OCI-LY7 (cell line): ENCODE results near the gene NATD1. TPM values are rescaled to one million over a fixed set of nuclear protein-coding genes. Genes with fewer than 3 reads are reported as not detected.

Experiments used
- BruUV-seq: library from RNA; stranded (reverse); fragments of 400-500 nt; replicated peaks from 2 replicates; lab custom pipeline; 2021; lab: Mats Ljungman, UMichigan
- CTCF ChIA-PET: fragments of 300-600 bp; sonication (Branson Sonifier 250); formaldehyde crosslinking; loops from one replicate; lab custom pipeline; 2022; ENCODE audit warnings: antibody characterized with exemption; ENCODE audit not compliant: unreplicated experiment; lab: Charles Lee
- POLR2A ChIA-PET: fragments of 300-600 bp; sonication (Branson Sonifier 250); formaldehyde crosslinking; loops from one replicate; lab custom pipeline; 2022; ENCODE audit warnings: antibody characterized with exemption; lab: Charles Lee
- DNase-seq: peaks from one replicate; pipeline ENCODE4 v3.0.0-alpha.2; 2015; ENCODE audit warnings: low spot score
- H2AFZ ChIP-seq: fragments of 200-600 bp; sonication (generic), shearing (Covaris generic); 2 replicates; pipeline ENCODE4 v1.6.1; 2014; ENCODE audit warnings: mild to moderate bottlenecking, antibody characterized with exemption, low read length, moderate library complexity
- H3K27ac ChIP-seq: fragments of 200-600 bp; sonication (generic); 2 replicates; pipeline ENCODE4 v1.5.1; 2014; ENCODE audit warnings: mixed run types, low read depth, mild to moderate bottlenecking, moderate library complexity, low read length, inconsistent platforms; ENCODE audit not compliant: poor library complexity, severe bottlenecking
- H3K36me3 ChIP-seq: fragments of 200-600 bp; sonication (generic); 2 replicates; pipeline ENCODE4 v1.6.1; 2014; ENCODE audit warnings: mild to moderate bottlenecking, antibody characterized with exemption, low read length, moderate library complexity, mixed read lengths; ENCODE audit not compliant: insufficient read depth
- H3K4me1 ChIP-seq: fragments of 200-600 bp; sonication (generic); 2 replicates; pipeline ENCODE4 v1.5.1; 2014; ENCODE audit warnings: mild to moderate bottlenecking, low read length; ENCODE audit not compliant: insufficient read depth, poor library complexity, severe bottlenecking
- H3K4me2 ChIP-seq: fragments of 200-600 bp; sonication (generic); 2 replicates; pipeline ENCODE4 v1.6.1; 2014; ENCODE audit warnings: mild to moderate bottlenecking, low read length
- H3K4me3 ChIP-seq: fragments of 200-600 bp; sonication (generic); 2 replicates; pipeline ENCODE4 v1.5.1; 2014; ENCODE audit warnings: mild to moderate bottlenecking, low read depth, low read length; ENCODE audit not compliant: poor library complexity, severe bottlenecking
- H3K79me2 ChIP-seq: fragments of 200-600 bp; sonication (generic); 2 replicates; pipeline ENCODE4 v1.6.1; 2016; ENCODE audit warnings: low read depth, mild to moderate bottlenecking, low read length, moderate library complexity, mixed read lengths; ENCODE audit not compliant: insufficient read depth
- H3K9me2 ChIP-seq: fragments of 200-600 bp; sonication (generic); 2 replicates; pipeline ENCODE4 v1.6.1; 2016; ENCODE audit warnings: mild to moderate bottlenecking, low read length, mixed read lengths; ENCODE audit not compliant: insufficient read depth
- H3K9me3 ChIP-seq: fragments of 200-600 bp; sonication (generic); 2 replicates; pipeline ENCODE4 v1.6.1; 2014; ENCODE audit warnings: mild to moderate bottlenecking, mixed run types, low read length, mixed read lengths
- H4K20me1 ChIP-seq: fragments of 200-600 bp; sonication (generic); 2 replicates; pipeline ENCODE4 v1.6.1; 2014; ENCODE audit warnings: mild to moderate bottlenecking, antibody characterized with exemption, low read length, moderate library complexity, mixed read lengths; ENCODE audit not compliant: insufficient read depth
- EZH2phosphoT487 ChIP-seq: fragments of 200-600 bp; sonication (generic); IDR thresholded peaks from 2 replicates; pipeline ENCODE4 v1.6.1; 2018; ENCODE audit warnings: low read depth, borderline replicate concordance, mild to moderate bottlenecking, mixed run types, antibody characterized with exemption, low read length, moderate library complexity, mixed read lengths
- intact Hi-C: fragments of 100-400 bp; cut with micrococcal nuclease; formaldehyde crosslinking; loops from one replicate; pipeline ENCODE4 v1.10.0; 2022; ENCODE audit not compliant: unreplicated experiment
- total RNA-seq, 2 experiments: library from RNA; depleted of rRNA in 1 of 2; stranded (reverse); fragments of >200 nt in 1 of 2; shearing (Covaris generic) in 1 of 2; gene quantifications; 2 replicates each; pipeline ENCODE4 v1.2.3, GENCODE V29; 2014 to 2022
- TF ChIP-seq, protein P1 (sequence below): fragments of 200-600 bp; sonication (generic); conservative IDR thresholded peaks from 2 replicates; pipeline ENCODE4 v1.5.1; 2014; ENCODE audit warnings: mild to moderate bottlenecking, antibody characterized with exemption, low read length, moderate library complexity, mixed read lengths

Gene NATD1
- total RNA-seq, 2 experiments from 2014 or later, result 0.85 to 6.0 TPM

DNA sequence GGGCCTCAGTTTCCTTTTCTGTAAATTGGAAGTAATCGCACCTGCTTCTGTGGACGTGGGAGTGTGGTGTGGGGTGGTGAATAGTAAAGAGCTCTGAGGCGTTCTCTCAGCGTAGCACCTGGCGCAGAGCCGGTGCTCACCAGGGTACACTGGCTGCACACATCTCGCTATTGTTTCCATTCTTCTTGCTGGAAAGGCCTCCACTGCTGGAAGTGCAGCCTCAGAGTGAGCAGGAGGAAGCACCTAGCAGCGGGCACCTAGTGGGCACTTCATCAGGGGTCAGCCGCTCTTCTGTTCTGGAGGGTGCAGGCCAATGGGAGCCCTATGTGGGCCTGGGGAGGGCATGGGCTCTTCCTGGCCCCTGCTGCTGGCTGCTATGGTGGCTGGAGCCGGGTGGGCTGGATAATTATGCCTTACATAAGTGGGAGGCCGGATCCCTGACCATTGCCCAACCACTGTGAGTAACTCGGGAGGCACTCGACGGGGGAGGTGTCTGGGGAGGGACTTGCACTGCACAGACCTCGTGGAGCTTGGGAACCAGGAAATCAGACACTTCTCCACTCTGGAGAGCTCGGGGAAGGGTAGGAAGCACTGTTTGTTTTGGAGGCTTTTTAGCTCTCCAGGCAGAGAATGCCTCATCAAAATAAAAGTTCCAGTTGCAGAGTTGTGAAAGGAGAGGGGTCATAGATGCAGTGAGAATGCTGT lies 33.0 kb upstream of the NATD1 start:
- peak overlapping the region; percentile 84 for H3K4me3 ChIP-seq
- no peaks in the 10 kb centered on the region for H3K9me3 ChIP-seq
- no peak overlapping the region for H2AFZ ChIP-seq
- H3K4me1 ChIP-seq, result peaks cover 49% of the 10 kb centered on the region
- CTCF ChIA-PET, result interaction anchor here (0.6 kb wide), 1 partner anchor 171 kb away, joined by 3 read pairs; no protein-coding TSS in a partner anchor
- no peak for TF ChIP-seq EZH2phosphoT487
- TF ChIP-seq, protein P1, sequence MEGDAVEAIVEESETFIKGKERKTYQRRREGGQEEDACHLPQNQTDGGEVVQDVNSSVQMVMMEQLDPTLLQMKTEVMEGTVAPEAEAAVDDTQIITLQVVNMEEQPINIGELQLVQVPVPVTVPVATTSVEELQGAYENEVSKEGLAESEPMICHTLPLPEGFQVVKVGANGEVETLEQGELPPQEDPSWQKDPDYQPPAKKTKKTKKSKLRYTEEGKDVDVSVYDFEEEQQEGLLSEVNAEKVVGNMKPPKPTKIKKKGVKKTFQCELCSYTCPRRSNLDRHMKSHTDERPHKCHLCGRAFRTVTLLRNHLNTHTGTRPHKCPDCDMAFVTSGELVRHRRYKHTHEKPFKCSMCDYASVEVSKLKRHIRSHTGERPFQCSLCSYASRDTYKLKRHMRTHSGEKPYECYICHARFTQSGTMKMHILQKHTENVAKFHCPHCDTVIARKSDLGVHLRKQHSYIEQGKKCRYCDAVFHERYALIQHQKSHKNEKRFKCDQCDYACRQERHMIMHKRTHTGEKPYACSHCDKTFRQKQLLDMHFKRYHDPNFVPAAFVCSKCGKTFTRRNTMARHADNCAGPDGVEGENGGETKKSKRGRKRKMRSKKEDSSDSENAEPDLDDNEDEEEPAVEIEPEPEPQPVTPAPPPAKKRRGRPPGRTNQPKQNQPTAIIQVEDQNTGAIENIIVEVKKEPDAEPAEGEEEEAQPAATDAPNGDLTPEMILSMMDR, result no peak
- H3K4me2 ChIP-seq, result peak overlapping the region; percentile 92
- POLR2A ChIA-PET, result interaction anchor here (0.6 to 4.4 kb wide), 6 partner anchors 10 to 264 kb away, joined by 3 to 31 read pairs (median 4); no protein-coding TSS in a partner anchor
- TSS peak; percentile 61 for BruUV-seq
- H3K79me2 ChIP-seq, result peaks cover 51% of the 10 kb centered on the region
- H3K36me3 ChIP-seq, result no peaks in the 10 kb centered on the region
- no peaks in the 10 kb centered on the region for H4K20me1 ChIP-seq
- intact Hi-C loops, result loop anchor here (2.0 to 5.0 kb wide), 2 partner anchors 73 to 244 kb away; partner anchors contain the start of gene USP22
- no peaks in the 10 kb centered on the region for H3K9me2 ChIP-seq
- H3K27ac ChIP-seq, result peak overlapping the region; percentile 95
- DNase-seq, result peak; percentile 58

DNA sequence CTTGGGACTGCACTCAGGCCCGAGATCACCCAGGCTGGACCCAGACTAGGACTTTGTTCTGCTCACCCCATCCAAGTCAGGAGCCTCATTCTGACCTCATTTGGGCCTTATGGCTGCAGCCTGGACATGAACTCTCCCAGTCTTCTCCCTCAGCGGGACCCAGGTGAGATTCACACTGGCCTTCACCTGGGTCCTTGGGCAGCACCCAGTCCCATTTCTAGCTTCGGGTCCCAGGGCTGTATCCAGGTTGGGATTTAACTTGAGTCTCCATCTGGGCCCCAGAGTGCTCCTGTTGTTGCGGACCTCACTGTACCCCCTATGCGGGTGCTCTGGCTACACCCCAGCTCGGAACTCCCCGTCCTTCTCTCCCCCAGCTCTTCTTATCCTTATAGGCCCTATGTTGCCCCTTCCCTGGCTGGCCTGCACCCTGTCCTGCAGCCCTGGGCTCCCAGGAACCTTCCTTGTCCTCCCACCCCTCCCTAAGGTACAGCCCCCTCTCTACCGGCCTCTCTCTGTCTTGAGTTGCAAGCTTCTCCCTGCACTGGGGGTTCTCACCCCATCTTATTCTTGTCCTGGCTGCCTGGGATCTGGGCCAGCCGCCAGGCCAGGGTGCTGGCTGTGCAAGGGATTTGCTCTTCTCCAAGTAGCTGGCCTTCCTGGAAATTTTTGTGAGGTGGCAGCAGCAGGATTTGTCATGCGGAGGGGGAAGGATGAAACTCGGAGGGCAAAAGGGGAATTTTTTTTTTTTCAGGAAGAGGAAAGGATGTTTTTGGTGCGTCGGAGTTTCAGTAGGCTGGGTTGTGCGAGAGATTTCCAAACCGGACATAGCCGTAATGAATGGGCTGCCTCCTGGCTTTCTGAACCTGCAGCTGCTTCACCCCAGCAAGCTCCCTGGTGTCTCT lies 32.2 kb upstream of the NATD1 start:
- no TSS peak for BruUV-seq
- TF ChIP-seq, protein P1, result no peak
- no peak for TF ChIP-seq EZH2phosphoT487
- Histone ChIP-seq H3K36me3 (no peaks in the 10 kb centered on the region), H3K9me2 (no peaks in the 10 kb centered on the region), H3K27ac (peak overlapping the region; percentile 95), H3K4me3 (peak overlapping the region; percentile 84), H3K4me1 (peaks cover 55% of the 10 kb centered on the region), H2AFZ (no peak overlapping the region; the same call in 1 of the 2 replicates), H3K79me2 (peaks cover 51% of the 10 kb centered on the region), H3K9me3 (no peaks in the 10 kb centered on the region), H4K20me1 (no peaks in the 10 kb centered on the region), H3K4me2 (peak overlapping the region; percentile 92)
- DNase-seq, result peak; percentile 34
- intact Hi-C loops, result loop anchor here (2.0 to 5.0 kb wide), 3 partner anchors 73 to 243 kb away; partner anchors contain the start of genes DHRS7B and USP22
- ChIA-PET POLR2A (interaction anchor here (0.5 to 4.4 kb wide), 5 partner anchors 9 to 659 kb away, joined by 3 to 31 read pairs (median 8); no protein-coding TSS in a partner anchor), CTCF (no interaction called here)
